A673 (cell line): ENCODE results near the gene MICALL2.

Experiments
- CTCF ChIP-seq: fragments of 300-800, 200-600 bp; sonication (generic); conservative IDR thresholded peaks from 2 replicates; pipeline ENCODE4 v1.5.1; 2017; ENCODE audit warnings: low read depth, mild to moderate bottlenecking, antibody characterized with exemption, low read length, moderate library complexity, mixed read lengths
- EZH2 ChIP-seq: fragments of 200-600 bp; sonication (generic); IDR thresholded peaks from 2 replicates; pipeline ENCODE4 v1.6.1; 2017; ENCODE audit warnings: borderline replicate concordance, low read depth, mild to moderate bottlenecking, mixed read lengths, antibody characterized with exemption, low read length; ENCODE audit not compliant: poor library complexity, severe bottlenecking

- TF ChIP-seq CTCF (no peak), EZH2 (no peak)
These were observed 56.3 kb downstream of the MICALL2 start for GRCh38 chr7:1402791-1403637.
